ENCODE data around the gene CABCOCO1. TPM values are rescaled to one million over a fixed set of nuclear protein-coding genes. Genes with fewer than 3 reads are reported as not detected.

CABCOCO1 gene
- total RNA-seq, 1 experiment from 2014 or later, result not detected

DNA sequence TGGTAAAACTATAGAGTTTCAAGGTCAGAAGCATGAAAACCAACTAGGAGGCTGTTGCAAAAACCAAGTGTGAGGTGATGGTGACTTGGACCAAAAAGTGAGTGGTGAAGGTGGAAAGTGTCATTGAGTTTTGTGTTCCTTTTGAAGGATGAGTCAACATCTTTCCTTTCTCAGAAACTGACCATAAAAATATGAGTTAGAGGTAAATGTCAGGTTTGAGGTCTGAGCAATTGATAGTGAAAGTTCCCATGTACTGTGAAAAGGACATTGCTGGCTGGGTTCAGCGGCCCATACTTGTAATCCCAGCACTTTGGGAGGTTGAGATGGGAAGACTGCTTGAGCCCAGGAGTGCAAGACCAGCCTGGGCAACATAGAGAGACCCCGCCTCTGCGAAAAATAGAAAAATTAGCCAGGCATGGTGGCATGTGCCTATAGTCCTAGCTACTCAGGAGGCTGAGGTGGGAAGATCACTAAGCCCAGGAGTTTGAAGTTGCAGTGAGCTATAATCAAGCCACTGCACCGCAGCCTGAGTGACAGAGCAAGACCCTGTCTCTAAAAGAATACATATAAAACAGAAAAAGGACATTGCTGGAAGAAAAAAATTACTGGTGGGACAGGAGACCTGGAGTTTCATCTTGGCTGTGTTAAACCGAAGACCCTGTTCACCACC lies 149.5 kb downstream of the CABCOCO1 start:
- H3K36me3 ChIP-seq (ENCODE audit: control insufficient read depth, insufficient read depth, low read length), result no peaks in the 10 kb centered on the region
- POLR2A ChIA-PET, result no interaction called here
- H3K36me3 Mint-ChIP-seq (ENCODE audit: insufficient read depth, unreplicated experiment), result no peaks in the 10 kb centered on the region
- TF ChIP-seq, protein P1, sequence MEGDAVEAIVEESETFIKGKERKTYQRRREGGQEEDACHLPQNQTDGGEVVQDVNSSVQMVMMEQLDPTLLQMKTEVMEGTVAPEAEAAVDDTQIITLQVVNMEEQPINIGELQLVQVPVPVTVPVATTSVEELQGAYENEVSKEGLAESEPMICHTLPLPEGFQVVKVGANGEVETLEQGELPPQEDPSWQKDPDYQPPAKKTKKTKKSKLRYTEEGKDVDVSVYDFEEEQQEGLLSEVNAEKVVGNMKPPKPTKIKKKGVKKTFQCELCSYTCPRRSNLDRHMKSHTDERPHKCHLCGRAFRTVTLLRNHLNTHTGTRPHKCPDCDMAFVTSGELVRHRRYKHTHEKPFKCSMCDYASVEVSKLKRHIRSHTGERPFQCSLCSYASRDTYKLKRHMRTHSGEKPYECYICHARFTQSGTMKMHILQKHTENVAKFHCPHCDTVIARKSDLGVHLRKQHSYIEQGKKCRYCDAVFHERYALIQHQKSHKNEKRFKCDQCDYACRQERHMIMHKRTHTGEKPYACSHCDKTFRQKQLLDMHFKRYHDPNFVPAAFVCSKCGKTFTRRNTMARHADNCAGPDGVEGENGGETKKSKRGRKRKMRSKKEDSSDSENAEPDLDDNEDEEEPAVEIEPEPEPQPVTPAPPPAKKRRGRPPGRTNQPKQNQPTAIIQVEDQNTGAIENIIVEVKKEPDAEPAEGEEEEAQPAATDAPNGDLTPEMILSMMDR (IDR thresholded peaks at IDR 0.05; ENCODE audit: insufficient read depth in 1 of 2, low read depth in 1 of 2, low read length in 1 of 2, severe bottlenecking in 1 of 2, unreplicated experiment in 1 of 2), result no peak
- no TSS peak for BruUV-seq (replicated peaks)
- H3K4me3 Mint-ChIP-seq (ENCODE audit: unreplicated experiment), result no peak overlapping the region
- DNase-seq, result no peak
- H3K9me3 ChIP-seq, result no peaks in the 10 kb centered on the region
- H3K27ac Mint-ChIP-seq (ENCODE audit: unreplicated experiment), result no peak overlapping the region
- no peaks in the 10 kb centered on the region for H3K27me3 ChIP-seq (replicated peaks; ENCODE audit: control insufficient read depth, insufficient read depth, low read length)
- H3K4me1 ChIP-seq, result no peaks in the 10 kb centered on the region
- no peak overlapping the region for H3K4me3 ChIP-seq (ENCODE audit: low read depth, low read length)
- H3K9me3 Mint-ChIP-seq (ENCODE audit: unreplicated experiment), result peaks cover 3% of the 10 kb centered on the region
- CTCF ChIA-PET, result no interaction called here
- H3K27me3 Mint-ChIP-seq (ENCODE audit: insufficient read depth, unreplicated experiment), result no peaks in the 10 kb centered on the region
- intact Hi-C loops (cut with micrococcal nuclease; ENCODE audit: unreplicated experiment), result no loop called here
- no peaks in the 10 kb centered on the region for H3K4me1 Mint-ChIP-seq (ENCODE audit: low read depth, unreplicated experiment)

DNA sequence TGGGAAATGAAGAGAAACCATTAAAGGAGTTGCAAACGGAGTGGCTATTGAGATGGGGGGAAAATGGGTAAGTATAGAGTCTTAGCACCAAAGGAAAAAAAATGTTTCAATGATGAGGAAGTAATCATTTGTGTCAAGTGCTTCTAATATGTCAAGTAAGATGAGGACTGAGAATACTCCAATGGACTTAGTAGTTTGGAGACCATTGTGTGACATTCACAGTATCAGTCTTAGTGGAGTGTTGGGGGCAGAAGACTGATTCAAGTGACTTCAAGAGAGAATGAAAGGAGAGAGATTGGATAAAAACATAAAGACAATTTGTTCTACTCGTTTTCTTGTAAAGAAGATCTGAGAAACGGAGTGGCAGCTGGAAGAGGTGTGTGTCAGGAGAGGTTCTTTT lies 150.2 kb downstream of the CABCOCO1 start:
- H3K4me3 ChIP-seq (ENCODE audit: low read depth, low read length), result no peak overlapping the region
- POLR2A ChIA-PET, result no interaction called here
- CTCF ChIA-PET, result no interaction called here
- no TSS peak for BruUV-seq (replicated peaks)
- Mint-ChIP-seq H3K4me3 (ENCODE audit: unreplicated experiment) (no peak overlapping the region), H3K4me1 (ENCODE audit: low read depth, unreplicated experiment) (no peaks in the 10 kb centered on the region), H3K27ac (ENCODE audit: unreplicated experiment) (no peak overlapping the region), H3K9me3 (ENCODE audit: unreplicated experiment) (no peaks in the 10 kb centered on the region), H3K27me3 (ENCODE audit: insufficient read depth, unreplicated experiment) (no peaks in the 10 kb centered on the region), H3K36me3 (ENCODE audit: insufficient read depth, unreplicated experiment) (no peaks in the 10 kb centered on the region)
- TF ChIP-seq, protein P1 (IDR thresholded peaks at IDR 0.05; ENCODE audit: insufficient read depth in 1 of 2, low read depth in 1 of 2, low read length in 1 of 2, severe bottlenecking in 1 of 2, unreplicated experiment in 1 of 2), result no peak
- H3K4me1 ChIP-seq, result no peaks in the 10 kb centered on the region
- intact Hi-C loops (cut with micrococcal nuclease; ENCODE audit: unreplicated experiment), result no loop called here
- no peaks in the 10 kb centered on the region for H3K9me3 ChIP-seq
- H3K27me3 ChIP-seq (replicated peaks; ENCODE audit: control insufficient read depth, insufficient read depth, low read length), result no peaks in the 10 kb centered on the region
- no peak for DNase-seq
- no peaks in the 10 kb centered on the region for H3K36me3 ChIP-seq (ENCODE audit: control insufficient read depth, insufficient read depth, low read length)

DNA sequence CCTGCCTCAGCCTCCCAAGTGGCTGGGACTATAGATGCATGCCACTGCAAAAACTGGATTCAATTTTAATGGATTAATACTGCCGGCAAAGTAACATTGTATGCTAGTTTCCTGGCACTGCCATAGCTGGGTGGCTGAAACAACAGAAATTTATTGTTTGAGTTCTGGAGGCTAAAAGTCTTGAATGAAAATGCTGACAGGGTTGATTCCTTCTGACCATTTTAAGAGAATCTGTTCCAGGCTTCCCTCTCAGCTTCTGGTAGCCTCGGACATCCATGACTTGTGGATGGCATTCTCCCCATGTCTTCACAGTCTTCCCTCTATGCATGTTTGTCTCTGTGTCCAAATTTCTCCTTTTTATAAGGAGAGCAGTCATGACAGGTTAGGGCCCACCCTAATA lies 151.4 kb downstream of the CABCOCO1 start:
- intact Hi-C loops (cut with micrococcal nuclease; ENCODE audit: unreplicated experiment), result no loop called here
- TF ChIP-seq, protein P1 (IDR thresholded peaks at IDR 0.05; ENCODE audit: insufficient read depth in 1 of 2, low read depth in 1 of 2, low read length in 1 of 2, severe bottlenecking in 1 of 2, unreplicated experiment in 1 of 2), result no peak
- POLR2A ChIA-PET, result no interaction called here

More for the DNA sequence above, 151.4 kb downstream of the CABCOCO1 start:
- CTCF ChIA-PET, result no interaction called here
- DNase-seq, result no peak
- no peaks in the 10 kb centered on the region for H3K4me1 ChIP-seq
- no peaks in the 10 kb centered on the region for H3K27me3 Mint-ChIP-seq (ENCODE audit: insufficient read depth, unreplicated experiment)
- no peak overlapping the region for H3K4me3 ChIP-seq (ENCODE audit: low read depth, low read length)
- H3K36me3 ChIP-seq (ENCODE audit: control insufficient read depth, insufficient read depth, low read length), result no peaks in the 10 kb centered on the region
- H3K4me1 Mint-ChIP-seq (ENCODE audit: low read depth, unreplicated experiment), result no peaks in the 10 kb centered on the region
- BruUV-seq (replicated peaks), result no TSS peak
- H3K36me3 Mint-ChIP-seq (ENCODE audit: insufficient read depth, unreplicated experiment), result no peaks in the 10 kb centered on the region
- H3K9me3 ChIP-seq, result no peaks in the 10 kb centered on the region
- H3K4me3 Mint-ChIP-seq (ENCODE audit: unreplicated experiment), result no peak overlapping the region
- no peaks in the 10 kb centered on the region for H3K9me3 Mint-ChIP-seq (ENCODE audit: unreplicated experiment)
- H3K27ac Mint-ChIP-seq (ENCODE audit: unreplicated experiment), result no peak overlapping the region
- no peaks in the 10 kb centered on the region for H3K27me3 ChIP-seq (replicated peaks; ENCODE audit: control insufficient read depth, insufficient read depth, low read length)
